ENCODE data around the gene POU1F1. TPM values are rescaled to one million over a fixed set of nuclear protein-coding genes. Genes with fewer than 3 reads are reported as not detected.

The POU1F1 gene
- total and polyA plus RNA-seq, 2 of the 8 experiments (the other 6 are each of a cell fraction or from before 2014, with no cell fraction given) = not detected

GRCh38 chr3:87305517-87305916 is 29.1 kb upstream of the POU1F1 start:
- Histone ChIP-seq H3K9ac (replicated peaks in 1 of 4; ENCODE audit: extremely low read depth in 1 of 4, low read depth in 3 of 4, low read length in 3 of 4) (no peak overlapping the region), H2BK120ac (replicated peaks; ENCODE audit: low read depth, low read length) (no peak overlapping the region), H3K4ac (replicated peaks; ENCODE audit: insufficient read length, low read depth, low read length) (no peak overlapping the region), H4K8ac (ENCODE audit: extremely low read depth, insufficient read depth, low read length) (no peak overlapping the region), H2BK12ac (ENCODE audit: low read depth, low read length) (no peak overlapping the region), H4K91ac (replicated peaks; ENCODE audit: insufficient read length, low read length) (no peak overlapping the region), H3K4me3 (ENCODE audit: extremely low read depth in 1 of 4, insufficient read depth in 2 of 4, low read depth in 3 of 4, low read length in 4 of 4) (no peak overlapping the region), H3K56ac (replicated peaks; ENCODE audit: insufficient read length, low read depth, low read length) (no peak overlapping the region), H3K14ac (ENCODE audit: insufficient read length) (no peak overlapping the region), H3K23ac (ENCODE audit: insufficient read length) (no peak overlapping the region), H2AFZ (ENCODE audit: low read length) (no peak overlapping the region), H2BK5ac (ENCODE audit: low read depth, low read length) (no peak overlapping the region), H3K79me2 (ENCODE audit: control insufficient read depth in 1 of 2, insufficient read depth in 2 of 2, low read length in 2 of 2) (no peaks in the 10 kb centered on the region), H3K23me2 (ENCODE audit: low read depth, low read length) (no peaks in the 10 kb centered on the region), H3K4me2 (ENCODE audit: insufficient read depth in 1 of 2, low read depth in 2 of 2, low read length in 2 of 2) (no peak overlapping the region), H3K36me3 (ENCODE audit: control insufficient read depth in 2 of 4, insufficient read depth in 4 of 4, low read length in 3 of 4) (no peaks in the 10 kb centered on the region), H2BK20ac (ENCODE audit: low read length) (no peak overlapping the region), H3K27me3 (replicated peaks in 1 of 4; ENCODE audit: control insufficient read depth in 3 of 4, extremely low read depth in 1 of 4, insufficient read depth in 3 of 4, low read length in 3 of 4) (no peaks in the 10 kb centered on the region), H2BK15ac (ENCODE audit: low read length) (no peak overlapping the region), H3K4me1 (replicated peaks in 1 of 4; ENCODE audit: control insufficient read depth in 3 of 4, insufficient read depth in 4 of 4, low read length in 3 of 4) (peaks cover 0 to 5% (median 1%) of the 10 kb centered on the region in 4 experiments; a peak in 2 of 7 replicates), H2AK5ac (ENCODE audit: low read depth, low read length) (no peak overlapping the region), H3K27ac (ENCODE audit: low read depth, low read length) (no peak overlapping the region), H3K9me3 (ENCODE audit: insufficient read depth in 2 of 2, low read depth in 1 of 2, low read length in 1 of 2) (no peaks in the 10 kb centered on the region), H4K5ac (ENCODE audit: insufficient read length, low read depth, low read length) (no peak overlapping the region), H4K20me1 (replicated peaks in 1 of 2; ENCODE audit: control insufficient read depth in 1 of 2, insufficient read depth in 2 of 2, low read length in 2 of 2) (no peaks in the 10 kb centered on the region), H3K18ac (ENCODE audit: extremely low read depth, low read length) (no peak overlapping the region), H3K79me1 (ENCODE audit: low read depth, low read length) (no peaks in the 10 kb centered on the region)
- POLR2A ChIA-PET (ENCODE audit: partially characterized antibody) = no interaction called here
- WGBS, 2 experiments (ENCODE audit: extremely low coverage in 1 of 2, insufficient coverage in 1 of 2, insufficient read length in 1 of 2, insufficient replicate concordance in 2 of 2, low coverage in 1 of 2, low lambda C conversion rate in 2 of 2, missing lambda C conversion rate in 1 of 2) = 67% methylated on average over 3 of the region's 3 CpGs; no CpG with 5 or more reads in 1 of the 2 experiments
- TF ChIP-seq BCL11A (IDR thresholded peaks at IDR 0.05; ENCODE audit: low read depth in 2 of 2, low read length in 2 of 2) (no peak), RBBP5 (IDR thresholded peaks at IDR 0.05; ENCODE audit: borderline replicate concordance, low read depth, low read length) (no peak), SIX5 (IDR thresholded peaks at IDR 0.05; ENCODE audit: low read depth, low read length) (no peak), ZNF274 (IDR thresholded peaks at IDR 0.05; ENCODE audit: borderline replicate concordance, extremely low read depth, low read length) (no peak), NRF1 (IDR thresholded peaks at IDR 0.05; ENCODE audit: low read depth, low read length) (no peak), JUND (IDR thresholded peaks at IDR 0.05; ENCODE audit: low read length) (no peak), RFX5 (IDR thresholded peaks at IDR 0.05; ENCODE audit: borderline replicate concordance, low read depth, low read length) (no peak), POLR2AphosphoS5 (IDR thresholded peaks at IDR 0.05; ENCODE audit: low read depth, low read length) (no peak)
- FAIRE-seq (no peak), DNase-seq (ENCODE audit: low read depth in 1 of 2, low spot score in 2 of 2) (no peak)
- CTCF ChIA-PET (ENCODE audit: partially characterized antibody) = interaction anchor here (1.2 kb wide), 1 partner anchor 45 kb away, joined by 3 read pairs; no protein-coding TSS in a partner anchor
